Measurements from ENCODE around the gene RENBP. TPM values are rescaled to one million over a fixed set of nuclear protein-coding genes. Genes with fewer than 3 reads are reported as not detected.

The RENBP gene
- total RNA-seq, 2 donors from 2014 or later = 12.0 to 17.5 TPM

GRCh38 chrX:153947009-153947769 is 2.7 kb upstream of the RENBP start:
- Mint-ChIP-seq H3K27me3 (ENCODE audit: insufficient read depth) (no peaks in the 10 kb centered on the region), H3K9me3 (peaks cover 9% of the 10 kb centered on the region), H3K4me1 (peaks cover 7% of the 10 kb centered on the region), H3K27ac (peak overlapping the region; percentile 62), H3K36me3 (ENCODE audit: low read depth) (peaks cover 43% of the 10 kb centered on the region), H3K4me3 (no peak overlapping the region)
- Histone ChIP-seq H3K9me3 (ENCODE audit: control insufficient read depth, low read length) (no peaks in the 10 kb centered on the region), H3K27ac (ENCODE audit: low read depth, low read length) (peak overlapping the region; percentile 80), H3K9ac (ENCODE audit: extremely low read depth, low read length, poor library complexity, severe bottlenecking) (no peak overlapping the region), H3K27me3 (ENCODE audit: control insufficient read depth, insufficient read depth, low read length, poor library complexity, severe bottlenecking) (no peaks in the 10 kb centered on the region), H3K4me1 (ENCODE audit: control insufficient read depth, insufficient read depth, low read length) (no peaks in the 10 kb centered on the region), H3K36me3 (ENCODE audit: control insufficient read depth, insufficient read depth, low read length) (peaks cover 15% of the 10 kb centered on the region), H3K4me3 (ENCODE audit: low read length) (no peak overlapping the region)
- 40 to 42% methylated on average over 1 to 15 of the region's 19 CpGs for WGBS, 2 experiments (ENCODE audit: insufficient coverage in 1 of 2, insufficient read length in 1 of 2)
- peak; percentile 96 for TF ChIP-seq CTCF (conservative IDR thresholded peaks at IDR 0.05)
- DNase-seq = peak; percentile 90

DNA sequence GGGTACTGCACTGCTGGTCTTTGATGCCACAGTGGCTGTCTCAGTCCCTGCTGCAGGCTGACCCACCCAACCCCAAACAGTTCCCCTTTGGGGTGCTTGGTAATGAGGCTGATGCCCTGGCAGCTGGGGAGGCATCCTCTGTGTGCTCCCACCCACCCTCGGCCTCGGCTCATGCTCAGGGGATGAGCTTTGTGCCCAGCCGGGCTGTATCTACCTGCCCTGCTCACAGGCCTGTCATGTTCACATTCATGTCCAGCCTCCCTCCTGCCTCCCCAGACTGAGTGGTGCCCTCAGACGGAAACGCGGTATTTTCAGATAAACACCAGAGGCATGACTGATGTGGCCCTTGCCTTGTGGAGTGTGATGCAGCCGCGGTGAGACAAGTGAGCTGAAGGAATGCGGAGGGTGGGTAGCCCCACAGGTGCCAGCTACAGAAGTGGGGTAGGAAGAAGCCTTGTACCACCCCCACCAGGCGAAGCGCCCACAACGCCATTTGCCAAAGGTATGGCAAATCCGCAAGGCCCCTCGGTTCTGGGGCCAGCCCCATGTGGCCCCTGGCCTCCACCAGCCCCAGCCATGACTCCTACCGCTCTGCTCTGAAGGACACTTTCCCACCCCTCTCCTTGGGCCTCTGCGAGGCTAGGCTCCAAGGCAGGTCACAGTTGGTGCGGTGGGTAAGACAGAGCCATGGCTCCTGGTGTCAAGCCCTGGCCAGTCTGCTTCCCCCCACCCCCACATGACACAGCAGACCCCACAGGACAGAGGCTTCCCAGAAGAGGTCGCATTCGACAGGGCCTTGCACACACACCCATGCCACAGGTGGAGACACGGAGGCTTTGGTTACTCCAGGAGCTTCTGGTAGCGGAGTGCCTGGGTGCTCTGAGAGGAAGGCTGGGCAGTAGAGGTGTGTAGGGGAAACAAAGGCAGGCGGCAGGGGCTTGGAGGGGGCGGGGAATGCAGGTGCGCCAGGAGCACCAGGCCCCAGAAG is 1.8 kb upstream of the RENBP start:
- H3K27me3 Mint-ChIP-seq (ENCODE audit: insufficient read depth) = no peaks in the 10 kb centered on the region
- no peaks in the 10 kb centered on the region for H3K4me1 ChIP-seq (ENCODE audit: control insufficient read depth, insufficient read depth, low read length)
- H3K36me3 ChIP-seq (ENCODE audit: control insufficient read depth, insufficient read depth, low read length) = peaks cover 7% of the 10 kb centered on the region
- peaks cover 7% of the 10 kb centered on the region for H3K4me1 Mint-ChIP-seq
- no peaks in the 10 kb centered on the region for H3K27me3 ChIP-seq (ENCODE audit: control insufficient read depth, insufficient read depth, low read length, poor library complexity, severe bottlenecking)
- no peak for DNase-seq
- peak overlapping the region; percentile 48 for H3K27ac Mint-ChIP-seq
- H3K9me3 ChIP-seq (ENCODE audit: control insufficient read depth, low read length) = no peaks in the 10 kb centered on the region
- peaks cover 11% of the 10 kb centered on the region for H3K9me3 Mint-ChIP-seq
- no peak overlapping the region for H3K9ac ChIP-seq (ENCODE audit: extremely low read depth, low read length, poor library complexity, severe bottlenecking)
- TF ChIP-seq CTCF (conservative IDR thresholded peaks at IDR 0.05) = no peak
- 95 to 97% methylated on average over 7 to 23 of the region's 24 CpGs for WGBS, 2 experiments (ENCODE audit: insufficient coverage in 1 of 2, insufficient read length in 1 of 2)
- no peak overlapping the region for H3K4me3 Mint-ChIP-seq
- no peak overlapping the region for H3K27ac ChIP-seq (ENCODE audit: low read depth, low read length)
- H3K4me3 ChIP-seq (ENCODE audit: low read length) = no peak overlapping the region
- H3K36me3 Mint-ChIP-seq (ENCODE audit: low read depth) = peaks cover 35% of the 10 kb centered on the region

GRCh38 chrX:153944800-153945150 is 332 bp upstream of the RENBP start:
- WGBS, 2 experiments (ENCODE audit: insufficient coverage in 1 of 2, insufficient read length in 1 of 2) = 83% methylated on average over 3 of the region's 6 CpGs; no CpG with 5 or more reads in 1 of the 2 experiments
- Histone ChIP-seq H3K4me3 (ENCODE audit: low read length) (no peak overlapping the region), H3K4me1 (ENCODE audit: control insufficient read depth, insufficient read depth, low read length) (no peaks in the 10 kb centered on the region), H3K9me3 (ENCODE audit: control insufficient read depth, low read length) (no peaks in the 10 kb centered on the region), H3K36me3 (ENCODE audit: control insufficient read depth, insufficient read depth, low read length) (peaks cover 2% of the 10 kb centered on the region), H3K27ac (ENCODE audit: low read depth, low read length) (no peak overlapping the region), H3K27me3 (ENCODE audit: control insufficient read depth, insufficient read depth, low read length, poor library complexity, severe bottlenecking) (no peaks in the 10 kb centered on the region), H3K9ac (ENCODE audit: extremely low read depth, low read length, poor library complexity, severe bottlenecking) (no peak overlapping the region)
- H3K9me3 Mint-ChIP-seq = peaks cover 21% of the 10 kb centered on the region
- H3K4me1 Mint-ChIP-seq = peaks cover 7% of the 10 kb centered on the region
- H3K4me3 Mint-ChIP-seq = peak overlapping the region; percentile 49
- no peak overlapping the region for H3K27ac Mint-ChIP-seq
- no peaks in the 10 kb centered on the region for H3K27me3 Mint-ChIP-seq (ENCODE audit: insufficient read depth)
- H3K36me3 Mint-ChIP-seq (ENCODE audit: low read depth) = peaks cover 20% of the 10 kb centered on the region
- TF ChIP-seq CTCF (conservative IDR thresholded peaks at IDR 0.05) = no peak
- no peak for DNase-seq
